SK-N-SH (cell line): ENCODE data around the gene MAN1A1.

Source experiments
- CTCF ChIP-seq: fragments of 200-600 bp; sonication (generic); IDR thresholded peaks from 2 replicates; pipeline ENCODE4 v1.6.1; 2017; ENCODE audit warnings: antibody characterized with exemption, mild to moderate bottlenecking, moderate library complexity
- EP300 ChIP-seq, 2 experiments: IDR thresholded peaks; 2 replicates each; pipeline versions ENCODE4 v1.4.0 to v1.6.1; 2012; ENCODE audit warnings: borderline replicate concordance in 1 of 2, low read depth in 1 of 2, low read length in 1 of 2
- EZH2phosphoT487 ChIP-seq: fragments of 200-600 bp; sonication (generic); IDR thresholded peaks from 2 replicates; pipeline ENCODE4 v1.6.1; 2017; ENCODE audit warnings: low read depth, mixed run types, mild to moderate bottlenecking, antibody characterized with exemption, moderate library complexity, borderline replicate concordance
- GABPA ChIP-seq: IDR thresholded peaks from 2 replicates; pipeline ENCODE4 v1.4.0; 2012; ENCODE audit warnings: low read depth, mild to moderate bottlenecking
- RAD21 ChIP-seq: IDR thresholded peaks from 2 replicates; pipeline ENCODE4 v1.6.1; 2012; ENCODE audit warnings: mild to moderate bottlenecking, low read length
- USF2 ChIP-seq: fragments of 150-350 bp; IDR thresholded peaks from 2 replicates; pipeline ENCODE4 v1.6.1; 2017; ENCODE audit warnings: antibody characterized with exemption, low read length, low read depth, borderline replicate concordance

- TF ChIP-seq CTCF (no peak), EP300 (IDR thresholded peaks at IDR 0.05; ENCODE audit: borderline replicate concordance in 1 of 2, low read depth in 1 of 2, low read length in 1 of 2) (no peak), USF2 (no peak), EZH2phosphoT487 (no peak), GABPA (no peak), RAD21 (no peak)
Measured at GRCh38 chr6:119390247-119390793, 40.8 kb upstream of the MAN1A1 start.
